GM21360 (cell line): ENCODE results near the gene TIRAP.
"Not testable (repeated sequence)": the region's sequence is repeated elsewhere in the genome, so short reads cannot be mapped to it uniquely, and the experiment has no call there.

Source experiments
- ATAC-seq: cut with Tn5 transposase; IDR thresholded peaks from one replicate; pipeline ENCODE4 v1.9.1; 2021; ENCODE audit warnings: mild to moderate bottlenecking, moderate library complexity; ENCODE audit not compliant: unreplicated experiment

The TIRAP gene

GRCh38 chr11:126282736-126283591 lies at the start of gene TIRAP:
Gene TIRAP (plus strand): TSS chr11:126283093. CDS start chr11:126290895, 7,802 bp downstream.
- ATAC-seq = peak; percentile 61

- ATAC-seq = no peak
Measured at GRCh38 chr11:126233391-126233790, 49.5 kb upstream of the TIRAP start.

- no peak for ATAC-seq
Measured at GRCh38 chr11:126246636-126247035, 36.3 kb upstream of the TIRAP start.

GRCh38 chr11:126253265-126253664 lies 29.6 kb upstream of the TIRAP start:
- no peak for ATAC-seq

- ATAC-seq = no peak
Measured at GRCh38 chr11:126254819-126255218, 28.1 kb upstream of the TIRAP start.

GRCh38 chr11:126255507-126255906 lies 27.4 kb upstream of the TIRAP start:
- not testable (repeated sequence) for ATAC-seq

GRCh38 chr11:126256216-126256615 lies 26.7 kb upstream of the TIRAP start:
- no peak for ATAC-seq

GRCh38 chr11:126257144-126257543 lies 25.7 kb upstream of the TIRAP start:
- no peak for ATAC-seq

- ATAC-seq = no peak
Measured at GRCh38 chr11:126257764-126258163, 25.1 kb upstream of the TIRAP start.

GRCh38 chr11:126262216-126262615 lies 20.7 kb upstream of the TIRAP start:
- ATAC-seq = no peak

- no peak for ATAC-seq
Measured at GRCh38 chr11:126263489-126263888, 19.4 kb upstream of the TIRAP start.

- ATAC-seq = no peak
Measured at GRCh38 chr11:126265811-126266210, 17.1 kb upstream of the TIRAP start.

- no peak for ATAC-seq
Measured at GRCh38 chr11:126267650-126268049, 15.2 kb upstream of the TIRAP start.

- peak; percentile 0 for ATAC-seq
Measured at GRCh38 chr11:126268361-126268707, 14.6 kb upstream of the TIRAP start.

GRCh38 chr11:126268708-126269579 lies 13.9 kb upstream of the TIRAP start, which contains the start of the genes FOXRED1 and SRPRA:
Gene FOXRED1 (plus strand): TSS chr11:126269154. CDS start chr11:126269207, 53 bp downstream.
Gene SRPRA (minus strand): TSS chr11:126268895. CDS start chr11:126268804, 91 bp downstream.
- ATAC-seq = peak; percentile 100

- no peak for ATAC-seq
Measured at GRCh38 chr11:126277322-126277721, 5.6 kb upstream of the TIRAP start.

- ATAC-seq = no peak
Measured at GRCh38 chr11:126277780-126278179, 5.1 kb upstream of the TIRAP start.

- ATAC-seq = no peak
Measured at GRCh38 chr11:126279191-126279590, 3.7 kb upstream of the TIRAP start.

GRCh38 chr11:126280595-126280994 lies 2.3 kb upstream of the TIRAP start:
- no peak for ATAC-seq

GRCh38 chr11:126281245-126281644 lies 1.6 kb upstream of the TIRAP start:
- no peak for ATAC-seq

- no peak for ATAC-seq
Measured at GRCh38 chr11:126281666-126282175, 1.2 kb upstream of the TIRAP start.
